ENCODE results near the gene SSPN.

GRCh38 chr12:26176725-26177124, 18.6 kb upstream of the SSPN start:
- TF ChIP-seq EZH2 (optimal IDR thresholded peaks at IDR 0.05; ENCODE audit: low read depth, low read length) (no peak), CTCF (IDR thresholded peaks at IDR 0.05; ENCODE audit: low read length) (no peak)
